ENCODE measurements around the gene IFIT3.

Gene IFIT3

DNA sequence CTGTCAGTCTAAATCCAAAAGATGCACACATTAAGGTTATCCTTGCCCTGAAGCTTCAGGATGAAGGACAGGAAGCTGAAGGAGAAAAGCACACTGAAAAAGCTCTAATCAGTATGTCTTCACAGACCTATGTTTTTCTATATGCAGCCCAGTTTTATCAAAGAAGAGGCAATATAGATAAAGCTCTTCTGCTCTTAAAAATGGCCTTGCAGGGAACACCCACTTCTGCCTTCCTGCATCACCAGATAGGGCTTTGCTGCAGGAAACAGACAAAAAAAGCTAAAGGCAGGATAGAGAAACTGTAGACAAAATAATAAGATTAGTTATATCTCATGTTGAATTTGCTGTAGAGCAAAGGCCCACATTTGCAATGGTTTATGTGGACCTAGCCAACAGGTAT is 35.1 kb downstream of the IFIT3 start:
- no peak for DNase-seq (ENCODE audit: low spot score)

DNA sequence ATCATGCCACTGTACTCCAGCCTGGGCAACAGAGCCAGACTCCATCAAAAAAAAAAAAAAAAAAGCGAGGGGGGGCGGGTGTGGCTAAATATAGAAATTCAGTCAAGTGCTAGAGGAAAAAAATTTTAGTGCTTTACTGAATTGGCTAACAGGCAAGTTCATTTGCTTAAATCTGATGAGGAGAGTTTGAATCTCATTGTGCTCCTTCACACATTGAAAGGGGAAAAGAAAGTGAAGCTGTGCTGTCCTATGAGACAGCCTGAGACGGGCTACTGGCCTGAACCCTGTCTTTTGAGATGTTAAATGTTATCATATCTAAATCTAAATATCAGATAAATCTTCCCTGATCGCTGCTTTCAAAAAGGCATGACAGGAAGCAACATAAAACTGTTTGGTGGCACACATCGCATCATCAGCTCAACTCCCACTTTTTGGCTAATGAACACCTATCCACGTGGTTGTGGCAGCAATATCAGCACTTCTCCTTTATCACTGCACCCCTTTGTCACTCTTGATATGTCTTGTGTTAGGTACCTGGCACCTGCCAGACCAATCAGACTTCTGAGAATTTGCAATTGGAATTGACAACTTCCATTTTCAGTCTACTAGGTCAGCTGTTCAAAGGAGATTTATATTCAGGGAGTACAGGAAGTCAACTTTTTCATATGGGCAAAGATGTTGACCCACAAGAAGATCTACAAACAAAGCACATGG is 36.1 kb downstream of the IFIT3 start:
- no peak for DNase-seq (ENCODE audit: low spot score)

DNA sequence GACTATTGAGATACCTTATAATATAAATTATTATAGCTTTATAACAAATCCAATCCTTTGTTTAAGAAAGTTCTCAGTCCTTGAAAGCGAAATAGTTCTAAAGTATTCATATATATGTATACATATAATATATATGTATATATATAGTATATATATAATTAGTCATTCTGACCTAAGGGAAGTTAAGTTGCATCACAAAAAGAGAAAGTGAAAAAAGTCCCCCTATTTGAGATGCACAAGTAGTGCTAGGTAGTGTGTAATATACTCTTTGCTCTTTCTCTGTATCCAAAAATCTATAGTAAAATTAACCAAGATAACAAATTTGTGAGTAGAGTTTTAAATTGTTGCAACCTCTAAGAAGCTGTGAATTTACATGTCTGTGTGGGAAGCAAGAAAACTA is 36.7 kb downstream of the IFIT3 start:
- DNase-seq (ENCODE audit: low spot score), result no peak

DNA sequence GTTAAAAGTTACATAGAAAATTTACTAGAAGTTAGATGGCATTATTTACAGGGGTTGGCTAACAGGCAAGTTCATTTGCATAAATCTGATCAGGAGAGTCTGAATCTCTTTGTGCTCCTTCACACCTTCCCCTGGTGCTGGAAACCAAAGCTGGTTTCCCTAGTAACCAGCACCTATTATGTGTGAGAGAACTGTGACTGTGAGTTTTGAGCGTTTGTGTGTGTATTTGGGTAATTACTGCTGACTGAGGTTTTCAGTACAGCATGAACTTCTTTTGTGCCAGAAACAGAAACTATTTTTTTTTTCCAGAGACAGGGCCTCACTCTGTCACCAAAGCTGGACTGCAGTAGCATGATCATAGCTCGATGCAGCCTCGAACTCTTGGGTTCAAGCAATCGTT is 39.7 kb downstream of the IFIT3 start:
- no peak for DNase-seq (ENCODE audit: low spot score)

DNA sequence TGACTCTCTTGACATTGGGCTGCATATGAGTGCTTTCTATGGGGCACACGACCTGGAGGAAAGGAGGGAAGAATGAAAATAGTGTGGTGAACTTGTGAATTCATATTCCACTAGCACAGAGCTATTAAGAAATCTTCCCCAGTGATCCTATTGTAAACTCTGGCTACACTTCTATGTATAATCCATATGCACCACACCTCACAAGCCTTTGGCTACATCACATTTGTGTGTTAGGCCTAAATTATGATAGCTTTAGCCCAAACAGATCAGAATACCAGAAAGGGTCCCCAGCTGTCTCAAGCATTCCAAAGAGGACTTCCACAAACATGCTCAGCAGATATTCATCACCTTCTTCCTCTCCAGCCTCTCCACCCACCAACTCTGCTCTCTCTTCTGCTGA is 40.3 kb downstream of the IFIT3 start:
- DNase-seq (ENCODE audit: low spot score), result no peak

DNA sequence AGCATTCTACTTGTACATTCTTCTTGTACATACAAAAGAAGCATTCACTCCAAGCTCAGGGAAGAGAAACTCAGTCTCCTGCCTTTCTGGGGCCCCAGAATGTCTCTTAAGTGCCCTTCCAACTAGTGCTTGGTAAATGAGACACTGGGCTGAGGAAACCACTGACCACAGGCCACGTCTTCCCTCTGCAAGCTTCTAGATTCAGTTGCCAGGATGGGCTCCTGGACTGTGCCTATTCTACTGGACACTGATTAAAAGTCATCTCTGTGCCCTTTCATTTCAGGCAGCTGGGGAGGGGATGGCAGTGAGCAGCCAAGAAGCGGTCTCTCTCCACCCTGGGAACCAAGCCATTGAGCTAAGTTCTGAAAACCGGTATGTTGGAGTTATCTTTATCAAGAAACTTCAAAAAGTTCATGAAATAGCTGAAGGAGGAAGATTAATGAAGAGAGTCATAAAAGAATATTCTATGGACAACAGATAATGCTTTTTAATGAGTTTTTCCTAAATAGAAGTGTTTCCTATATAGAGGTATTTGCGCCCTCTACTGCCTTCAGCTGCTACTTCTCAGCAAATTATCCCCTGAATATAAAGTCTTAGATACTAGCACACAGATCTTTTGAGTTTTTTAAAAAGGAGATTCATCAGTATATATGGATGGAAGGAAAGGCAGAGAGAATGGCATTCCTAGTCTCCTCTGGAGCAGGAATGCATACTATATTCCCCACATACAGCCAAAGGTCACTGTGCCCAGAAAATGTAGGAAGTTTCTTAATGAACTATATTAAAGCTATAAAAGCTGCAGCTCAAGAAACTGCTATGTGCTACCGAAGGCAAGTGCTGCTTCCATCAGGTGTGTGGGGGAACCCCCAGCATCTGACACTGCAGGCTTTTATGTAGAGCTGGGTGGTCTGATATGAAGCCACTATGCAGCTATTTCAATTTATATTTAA is 41.6 kb downstream of the IFIT3 start:
- DNase-seq (ENCODE audit: low spot score), result no peak

DNA sequence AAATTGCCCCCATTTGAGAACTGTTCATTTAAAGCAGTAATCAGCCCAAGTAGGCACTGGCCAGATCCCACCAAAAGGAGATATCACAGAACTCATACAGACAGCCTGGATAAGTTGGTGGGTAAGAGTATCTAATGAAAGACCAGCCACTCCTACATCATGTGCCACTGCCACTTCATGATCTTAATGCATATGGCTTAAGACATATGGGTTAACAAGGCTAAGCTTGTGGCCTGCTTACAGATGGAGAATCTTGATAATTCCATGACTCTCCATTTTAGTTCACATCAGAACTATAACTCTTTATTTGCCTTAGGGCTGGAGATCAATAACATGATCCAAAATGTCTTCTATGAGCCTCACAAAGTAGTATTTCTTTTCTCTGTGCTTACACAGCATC is 43.3 kb downstream of the IFIT3 start:
- no peak for DNase-seq (ENCODE audit: low spot score)

DNA sequence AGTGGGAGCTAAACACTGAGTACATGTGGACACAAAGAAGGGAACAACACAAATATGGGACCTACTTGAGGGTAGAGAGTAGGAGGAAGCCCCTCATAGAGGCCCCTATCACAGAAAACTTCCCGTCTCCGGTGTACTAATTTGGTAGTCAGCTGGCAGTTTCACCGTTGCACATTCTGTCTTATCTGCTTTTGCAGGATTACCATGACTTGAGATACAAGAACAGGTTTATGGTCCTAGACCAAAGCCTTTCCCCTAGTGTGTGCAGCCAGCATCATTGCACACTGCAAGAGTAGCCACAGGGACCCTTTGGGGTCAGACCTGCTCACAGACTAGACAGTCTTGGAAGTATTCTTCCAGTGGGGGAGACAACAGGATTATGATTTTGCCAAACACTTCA is 44.2 kb downstream of the IFIT3 start:
- DNase-seq (ENCODE audit: low spot score), result no peak

DNA sequence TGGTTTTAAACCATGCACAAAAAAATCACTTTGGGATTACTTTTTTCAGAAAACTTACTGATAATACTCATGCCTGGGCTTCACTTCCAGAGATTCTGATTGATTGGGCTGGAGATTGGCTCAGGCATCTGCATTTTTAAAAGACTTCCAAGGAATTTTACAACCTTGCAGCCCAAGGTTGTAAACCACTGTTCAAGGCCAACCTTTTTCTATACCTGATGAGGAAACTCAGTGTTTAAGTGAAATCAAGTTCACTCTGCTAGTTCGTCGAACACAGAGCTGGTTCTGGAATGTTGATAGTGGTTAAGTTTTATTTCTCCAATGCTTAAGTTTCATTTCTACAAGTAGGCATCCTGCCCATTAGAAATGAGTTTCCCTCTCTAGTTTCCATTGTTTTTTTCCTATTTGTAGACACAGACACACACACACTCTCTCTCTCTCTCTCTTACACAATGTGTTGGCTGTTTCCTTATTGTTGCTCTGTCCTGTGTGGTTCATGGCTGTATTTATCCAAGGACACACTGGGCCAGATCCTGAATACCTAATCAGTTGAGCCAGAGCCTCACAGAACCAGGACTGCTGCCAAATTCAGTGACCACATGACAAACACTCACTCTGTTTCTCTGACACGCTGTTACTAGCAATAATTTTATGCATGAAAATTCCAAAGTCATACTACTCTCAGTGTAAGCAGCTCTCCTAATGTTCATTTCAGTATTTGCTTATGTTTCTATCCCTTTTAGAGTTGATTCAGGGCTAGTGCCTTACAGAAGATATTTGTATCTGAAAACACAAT is 46.3 kb downstream of the IFIT3 start:
- DNase-seq (ENCODE audit: low spot score), result peak; percentile 97

DNA sequence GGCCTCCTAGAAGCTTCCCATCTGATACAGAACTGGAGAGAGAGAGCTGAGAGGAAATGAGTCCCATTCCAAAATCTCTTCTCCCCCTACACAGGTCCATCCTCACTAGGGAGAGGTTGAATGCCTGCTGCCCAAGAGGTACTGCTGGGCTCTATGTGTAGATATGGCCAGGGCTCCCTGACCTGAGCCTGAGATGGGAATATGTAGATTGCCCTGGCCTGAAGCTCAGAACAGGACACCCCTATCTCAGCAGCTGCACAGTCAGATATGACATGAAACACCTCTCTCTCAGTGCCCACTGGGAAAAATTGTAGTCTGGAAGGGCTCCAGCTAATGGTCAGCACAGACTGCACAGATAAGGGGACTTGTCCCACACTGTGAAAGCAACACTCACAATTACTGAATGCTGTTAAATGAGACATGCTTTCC is 46.9 kb downstream of the IFIT3 start:
- DNase-seq (ENCODE audit: low spot score), result no peak

DNA sequence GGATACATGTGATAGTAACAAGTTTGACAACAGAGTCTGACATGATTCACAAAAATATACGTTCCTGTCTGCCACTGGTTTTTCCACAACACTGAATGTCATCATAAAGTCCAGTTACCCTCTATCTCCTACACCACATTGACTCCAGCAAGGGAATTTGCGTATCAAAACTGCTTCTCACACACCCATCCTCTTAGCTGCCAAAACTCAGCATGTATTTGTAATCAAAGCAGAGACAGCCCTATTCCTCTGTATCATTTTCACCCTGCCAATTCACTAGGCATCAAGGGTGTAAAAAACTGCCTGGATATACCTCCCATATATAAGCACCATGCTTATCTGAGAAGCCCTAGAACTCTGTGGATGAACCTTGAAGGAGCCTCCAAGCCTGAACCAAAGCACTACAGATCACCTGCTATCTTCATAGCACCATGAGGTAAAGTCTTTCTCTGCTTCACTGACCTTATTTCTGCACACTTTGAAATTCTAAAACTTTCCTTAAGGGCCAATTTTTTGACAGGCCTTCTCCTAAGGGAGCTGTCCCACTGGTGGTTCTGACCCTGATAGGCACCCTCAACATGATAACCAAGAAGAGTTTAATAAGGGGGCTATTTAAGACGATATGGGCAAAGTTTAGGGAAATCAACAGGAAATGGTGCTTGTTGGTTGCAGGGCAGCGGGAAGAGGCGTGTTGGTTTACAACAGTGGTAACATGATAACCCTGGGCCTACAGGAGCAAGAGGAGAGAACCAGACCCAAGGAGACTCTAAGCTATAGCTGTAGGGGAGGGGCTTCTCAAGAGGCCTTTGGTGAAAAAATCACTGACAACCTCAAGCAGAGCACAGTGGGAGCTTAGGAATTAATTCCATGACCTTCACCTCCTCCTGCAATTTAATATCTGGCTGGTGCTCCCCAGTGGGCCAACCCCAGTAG is 50.2 kb downstream of the IFIT3 start, which contains the start of gene IFIT1B:
IFIT1B (plus strand) TSS at position 352 of the 933 bp plus-strand sequence; CDS start at position 432, 80 bp downstream.
- DNase-seq (ENCODE audit: low spot score), result no peak

DNA sequence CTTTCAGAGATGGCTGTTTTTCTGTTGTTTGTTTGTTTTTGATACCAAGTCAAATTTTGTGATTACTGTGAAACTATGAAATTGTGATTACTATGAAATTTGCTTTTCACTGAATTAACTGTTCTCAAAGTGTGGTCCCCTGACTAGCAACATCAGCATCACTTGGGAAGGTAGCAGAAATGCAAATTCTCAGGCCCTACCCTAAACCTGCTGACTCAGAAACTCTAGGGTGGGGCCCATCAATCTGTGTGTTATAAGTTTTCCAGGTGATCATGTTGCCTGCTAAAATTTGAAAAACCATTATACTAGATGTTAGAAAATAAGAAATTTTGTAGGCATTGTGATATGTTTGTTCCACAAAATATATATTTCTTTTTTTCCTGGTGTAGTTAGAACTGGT is 51.3 kb downstream of the IFIT3 start:
- no peak for DNase-seq (ENCODE audit: low spot score)

DNA sequence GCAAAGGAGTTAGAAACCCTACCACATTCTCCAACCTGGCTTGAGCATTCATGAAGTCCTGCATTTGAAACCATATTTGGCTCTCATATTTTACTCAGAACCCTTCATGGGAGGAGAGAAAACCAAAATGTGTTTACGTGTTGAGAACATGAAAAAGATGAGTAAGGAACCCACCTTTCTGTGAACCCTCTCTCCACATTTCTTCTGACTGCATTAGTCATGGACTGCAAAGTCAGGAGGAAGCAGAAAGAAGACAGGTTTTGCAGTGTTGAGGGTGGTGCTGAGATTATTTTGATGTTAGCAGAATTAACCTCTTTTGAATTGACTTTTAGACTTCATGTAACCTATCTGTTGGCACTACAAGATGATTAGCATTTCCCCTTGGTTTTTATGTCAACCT is 55.0 kb downstream of the IFIT3 start:
- DNase-seq (ENCODE audit: low spot score), result no peak

DNA sequence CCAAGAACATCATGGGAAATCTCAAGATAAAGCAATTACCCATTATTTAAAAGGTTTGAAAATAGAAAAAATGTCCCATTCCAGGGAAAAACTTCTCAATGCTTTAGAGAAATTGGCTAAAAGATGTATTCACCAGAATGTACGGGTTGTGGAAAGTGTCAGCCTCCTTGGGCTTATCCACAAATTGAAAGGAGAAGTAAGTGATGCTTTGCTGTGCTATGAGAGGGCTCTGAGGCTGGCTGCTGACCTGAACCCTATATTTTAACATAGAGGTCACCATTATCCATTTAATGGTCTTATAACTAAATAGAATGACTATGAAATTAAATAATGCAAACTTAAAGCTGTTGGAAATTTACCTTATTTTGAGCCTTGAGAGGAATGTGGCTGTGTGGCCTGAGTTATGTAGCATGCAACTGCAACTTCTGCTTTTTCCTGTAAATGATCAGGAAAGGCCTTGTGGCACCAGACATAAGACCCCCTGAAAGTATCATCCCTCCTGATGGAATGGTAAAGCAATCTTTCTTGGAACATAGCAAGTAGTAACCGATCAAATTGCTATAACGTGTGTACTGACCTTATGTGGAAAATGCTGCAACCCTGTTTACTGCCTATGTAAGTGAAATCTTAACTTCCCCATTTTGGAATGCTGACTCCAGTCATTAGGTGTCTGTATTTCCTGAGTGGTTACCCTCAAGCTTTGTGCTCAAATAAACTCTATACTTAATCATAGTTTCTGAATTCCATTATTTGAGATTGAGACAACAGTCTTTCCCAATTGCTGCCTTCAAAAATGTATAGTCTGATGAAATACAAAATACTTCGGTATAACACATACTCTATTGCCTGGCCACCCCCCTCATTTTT is 56.9 kb downstream of the IFIT3 start:
- DNase-seq (ENCODE audit: low spot score), result no peak

DNA sequence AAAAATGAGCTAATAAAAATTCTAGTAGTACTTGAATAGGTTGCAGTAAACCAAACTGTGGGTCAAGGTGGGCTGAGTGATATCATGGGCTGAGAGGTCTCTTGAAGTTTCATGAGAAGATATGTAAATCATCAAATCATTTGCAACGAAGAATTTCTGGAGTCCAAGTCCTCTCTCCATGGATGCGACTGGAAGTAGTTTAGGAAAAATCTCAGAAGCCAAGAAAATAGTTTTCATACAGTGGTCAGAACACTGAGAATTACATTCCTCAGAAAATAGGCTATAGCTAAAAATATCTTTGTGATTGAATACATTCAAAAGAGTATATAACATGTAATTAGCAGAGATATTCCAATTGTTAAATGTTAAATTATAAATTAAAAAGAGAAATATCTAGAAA is 61.0 kb downstream of the IFIT3 start:
- DNase-seq (ENCODE audit: low spot score), result no peak

DNA sequence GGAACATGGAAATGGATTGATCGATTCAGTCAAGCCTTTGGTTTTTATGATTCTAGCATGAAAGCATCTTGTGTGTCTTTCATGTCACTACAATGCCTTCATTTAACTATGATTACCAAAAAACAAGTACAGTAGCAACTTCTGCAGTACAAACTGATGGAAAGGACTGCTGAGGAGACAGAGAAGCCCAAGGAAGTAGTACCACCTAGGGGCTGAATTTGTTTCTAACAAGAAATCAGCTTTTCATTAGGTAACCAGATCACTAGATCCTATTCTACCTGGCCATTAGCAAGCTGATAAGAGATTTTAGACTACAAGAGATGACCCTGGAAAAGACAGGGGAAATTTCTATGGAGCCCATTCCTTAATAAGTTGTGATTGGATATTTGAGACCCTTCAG is 61.5 kb downstream of the IFIT3 start:
- no peak for DNase-seq (ENCODE audit: low spot score)
